DMS53 (cell line): ENCODE data around the gene BORCS6.
A peak's percentile ranks its signal among the peaks of the same experiment; 100 is the strongest.
"Not testable (repeated sequence)": the region's sequence is repeated elsewhere in the genome, so short reads cannot be mapped to it uniquely, and the experiment has no call there.

Experiments used
- DNase-seq: peaks from one replicate; lab custom pipeline; 2025; lab: John Stamatoyannopoulos, UW

Gene BORCS6

GRCh38 chr17:8189711-8190477 lies at the start of gene BORCS6:
TSS of gene BORCS6 (minus strand) at chr17:8190180. CDS start at chr17:8190140, 40 bp downstream.
- DNase-seq, result peak; percentile 99

GRCh38 chr17:8237886-8238285 lies 47.9 kb upstream of the BORCS6 start:
- DNase-seq, result peak; percentile 53

GRCh38 chr17:8237175-8237574 lies 47.2 kb upstream of the BORCS6 start:
- peak; percentile 99 for DNase-seq

- DNase-seq, result no peak
Observed at GRCh38 chr17:8235676-8236075, 45.7 kb upstream of the BORCS6 start.

GRCh38 chr17:8234361-8235270 lies 44.6 kb upstream of the BORCS6 start:
- DNase-seq, result no peak

GRCh38 chr17:8231701-8232100 lies 41.7 kb upstream of the BORCS6 start:
- DNase-seq, result no peak

- DNase-seq, result no peak
Observed at GRCh38 chr17:8227238-8227581, 37.2 kb upstream of the BORCS6 start.

- DNase-seq, result peak; percentile 43
Observed at GRCh38 chr17:8226536-8227237, 36.7 kb upstream of the BORCS6 start.

GRCh38 chr17:8225813-8226535 lies 36.0 kb upstream of the BORCS6 start:
- peak; percentile 58 for DNase-seq

- no peak for DNase-seq
Observed at GRCh38 chr17:8224891-8225812, 35.2 kb upstream of the BORCS6 start.

- DNase-seq, result peak; percentile 95
Observed at GRCh38 chr17:8223356-8224126, 33.6 kb upstream of the BORCS6 start.

GRCh38 chr17:8222630-8223355 lies 32.8 kb upstream of the BORCS6 start:
- DNase-seq, result peak; percentile 97

GRCh38 chr17:8222380-8222629 lies 32.3 kb upstream of the BORCS6 start:
- peak; percentile 98 for DNase-seq

- peak; percentile 98 for DNase-seq
Observed at GRCh38 chr17:8221663-8222379, 31.8 kb upstream of the BORCS6 start.

GRCh38 chr17:8220783-8221662 lies 31.0 kb upstream of the BORCS6 start:
- DNase-seq, result peak; percentile 97

- not testable (repeated sequence) for DNase-seq
Observed at GRCh38 chr17:8214000-8214399, 24.0 kb upstream of the BORCS6 start.

- DNase-seq, result no peak
Observed at GRCh38 chr17:8212312-8213180, 22.6 kb upstream of the BORCS6 start.
